Measurements from ENCODE around the gene PSD.

Gene PSD

DNA sequence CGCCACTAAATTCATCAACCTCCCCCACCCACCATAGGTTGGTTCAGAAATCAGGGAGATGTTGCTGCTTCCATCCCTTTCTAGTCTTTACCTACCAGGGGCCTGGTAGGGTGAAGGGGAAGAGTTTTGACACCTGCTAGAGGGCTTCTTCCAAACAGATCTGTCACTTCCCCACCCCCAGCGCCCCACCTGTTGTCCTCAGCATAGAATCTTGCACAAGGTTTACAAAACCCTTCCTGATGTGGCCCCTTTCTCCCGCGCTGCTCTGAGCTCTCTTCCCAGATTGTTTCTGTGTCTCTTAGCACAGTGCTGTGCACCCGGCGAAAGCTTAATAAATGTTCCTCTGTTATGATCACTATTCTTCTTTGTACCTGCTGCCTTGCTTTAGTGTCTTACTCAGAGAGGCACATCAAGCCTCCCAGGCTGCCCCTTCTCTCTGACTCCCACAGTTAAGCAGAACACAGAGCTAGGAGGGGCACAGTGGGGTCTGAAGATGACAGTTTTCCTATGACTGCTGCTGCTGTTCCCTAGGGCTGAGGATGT, 44.0 kb upstream of the PSD start:
- ATAC-seq (ENCODE audit: low read depth) (no peak), DNase-seq (ENCODE audit: low spot score) (no peak)
- TF ChIP-seq, protein P1, sequence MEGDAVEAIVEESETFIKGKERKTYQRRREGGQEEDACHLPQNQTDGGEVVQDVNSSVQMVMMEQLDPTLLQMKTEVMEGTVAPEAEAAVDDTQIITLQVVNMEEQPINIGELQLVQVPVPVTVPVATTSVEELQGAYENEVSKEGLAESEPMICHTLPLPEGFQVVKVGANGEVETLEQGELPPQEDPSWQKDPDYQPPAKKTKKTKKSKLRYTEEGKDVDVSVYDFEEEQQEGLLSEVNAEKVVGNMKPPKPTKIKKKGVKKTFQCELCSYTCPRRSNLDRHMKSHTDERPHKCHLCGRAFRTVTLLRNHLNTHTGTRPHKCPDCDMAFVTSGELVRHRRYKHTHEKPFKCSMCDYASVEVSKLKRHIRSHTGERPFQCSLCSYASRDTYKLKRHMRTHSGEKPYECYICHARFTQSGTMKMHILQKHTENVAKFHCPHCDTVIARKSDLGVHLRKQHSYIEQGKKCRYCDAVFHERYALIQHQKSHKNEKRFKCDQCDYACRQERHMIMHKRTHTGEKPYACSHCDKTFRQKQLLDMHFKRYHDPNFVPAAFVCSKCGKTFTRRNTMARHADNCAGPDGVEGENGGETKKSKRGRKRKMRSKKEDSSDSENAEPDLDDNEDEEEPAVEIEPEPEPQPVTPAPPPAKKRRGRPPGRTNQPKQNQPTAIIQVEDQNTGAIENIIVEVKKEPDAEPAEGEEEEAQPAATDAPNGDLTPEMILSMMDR (IDR thresholded peaks at IDR 0.05; ENCODE audit: poor library complexity, severe bottlenecking) = no peak
- no peaks in the 10 kb centered on the region for H3K27me3 ChIP-seq (ENCODE audit: insufficient read depth, poor library complexity, severe bottlenecking)
- H3K9me3 ChIP-seq (ENCODE audit: severe bottlenecking) = no peaks in the 10 kb centered on the region
- H3K4me3 ChIP-seq (ENCODE audit: severe bottlenecking) = no peak overlapping the region
- H3K27ac ChIP-seq (ENCODE audit: poor library complexity, severe bottlenecking) = no peak overlapping the region
- peaks cover 3% of the 10 kb centered on the region for H3K4me1 ChIP-seq (ENCODE audit: insufficient read depth, poor library complexity, severe bottlenecking)
- H3K36me3 ChIP-seq (ENCODE audit: low read depth) = no peaks in the 10 kb centered on the region

DNA sequence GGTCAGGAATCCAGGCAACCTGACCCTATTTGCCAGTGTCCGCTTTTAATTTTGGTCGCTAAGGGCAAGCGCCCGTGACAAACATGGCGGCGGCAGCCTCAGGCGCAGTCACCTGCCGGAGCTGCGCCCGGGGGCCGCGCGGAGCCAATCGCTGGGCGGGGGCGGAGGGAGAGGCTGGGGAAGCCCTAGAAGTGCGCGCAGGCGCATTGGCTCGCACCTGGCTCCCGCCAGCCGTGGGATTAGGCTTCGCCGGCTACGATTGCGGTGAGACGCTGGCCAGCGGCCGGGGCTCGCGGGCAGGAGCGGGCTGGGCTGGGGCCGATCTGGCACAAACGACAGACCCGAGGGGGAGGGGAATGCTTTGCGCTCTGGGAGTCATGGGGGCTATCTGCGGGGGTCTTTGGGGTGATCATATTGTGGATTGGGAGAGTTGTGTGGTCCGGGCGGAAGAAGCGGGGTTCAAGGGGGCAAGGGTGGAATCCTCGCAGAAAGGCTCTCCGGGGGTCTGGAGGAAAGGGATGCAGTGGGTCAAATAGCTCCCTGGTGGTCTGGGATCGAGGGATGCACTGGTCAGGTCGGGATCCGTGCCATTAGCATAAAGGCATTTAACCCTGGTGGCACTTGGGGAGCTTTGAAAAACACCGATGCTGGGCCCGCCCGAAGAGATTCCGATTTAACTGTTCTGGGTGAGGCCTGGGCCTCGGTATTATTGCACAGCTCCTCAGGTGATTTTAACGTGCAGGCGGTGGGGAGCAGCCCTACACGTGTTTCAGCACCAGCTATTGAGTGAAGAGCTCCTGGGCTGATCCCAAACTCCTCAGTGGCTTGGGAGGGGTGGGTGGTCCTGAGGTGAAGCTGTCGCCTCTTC, 42.8 kb upstream of the PSD start:
- peak; percentile 94 for ATAC-seq (ENCODE audit: low read depth)
- Histone ChIP-seq H3K4me3 (ENCODE audit: severe bottlenecking) (peak overlapping the region; percentile 39), H3K27ac (ENCODE audit: poor library complexity, severe bottlenecking) (no peak overlapping the region)

DNA sequence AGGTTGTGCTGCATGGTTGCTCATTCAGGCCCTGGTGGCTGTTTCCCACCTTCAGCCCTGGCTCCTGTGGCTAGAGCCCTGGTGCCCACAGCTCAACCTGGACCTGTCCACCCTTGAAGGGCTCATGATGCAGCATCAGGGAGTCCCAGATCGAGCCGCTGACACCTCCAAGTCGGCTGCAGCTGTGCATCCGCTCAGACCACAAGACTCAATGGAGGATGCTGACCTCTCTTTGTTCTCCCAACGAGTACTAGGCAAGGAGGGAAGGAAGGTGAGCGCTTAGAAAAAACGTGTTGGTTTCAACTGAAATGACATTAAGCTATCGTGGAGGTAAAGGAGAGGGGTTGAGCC, 42.2 kb upstream of the PSD start:
- TF ChIP-seq, protein P1 (IDR thresholded peaks at IDR 0.05; ENCODE audit: poor library complexity, severe bottlenecking) = no peak
- H3K27ac ChIP-seq (ENCODE audit: poor library complexity, severe bottlenecking) = no peak overlapping the region
- H3K4me1 ChIP-seq (ENCODE audit: insufficient read depth, poor library complexity, severe bottlenecking) = peaks cover 8% of the 10 kb centered on the region
- ATAC-seq (ENCODE audit: low read depth) (peak; percentile 9; the same call in 2 of the 3 replicates), DNase-seq (ENCODE audit: low spot score) (no peak)
- no peaks in the 10 kb centered on the region for H3K27me3 ChIP-seq (ENCODE audit: insufficient read depth, poor library complexity, severe bottlenecking)
- H3K9me3 ChIP-seq (ENCODE audit: severe bottlenecking) = no peaks in the 10 kb centered on the region
- H3K4me3 ChIP-seq (ENCODE audit: severe bottlenecking) = peak overlapping the region; percentile 39
- H3K36me3 ChIP-seq (ENCODE audit: low read depth) = peaks cover under 1% of the 10 kb centered on the region; the same call in 1 of the 2 replicates

More for the DNA sequence above, 42.8 kb upstream of the PSD start:
- H3K4me1 ChIP-seq (ENCODE audit: insufficient read depth, poor library complexity, severe bottlenecking) = peaks cover 4% of the 10 kb centered on the region
- TF ChIP-seq, protein P1 (IDR thresholded peaks at IDR 0.05; ENCODE audit: poor library complexity, severe bottlenecking) = no peak
- H3K9me3 ChIP-seq (ENCODE audit: severe bottlenecking) = no peaks in the 10 kb centered on the region
- no peaks in the 10 kb centered on the region for H3K27me3 ChIP-seq (ENCODE audit: insufficient read depth, poor library complexity, severe bottlenecking)
- DNase-seq (ENCODE audit: low spot score) = peak; percentile 92
- H3K36me3 ChIP-seq (ENCODE audit: low read depth) = no peaks in the 10 kb centered on the region

DNA sequence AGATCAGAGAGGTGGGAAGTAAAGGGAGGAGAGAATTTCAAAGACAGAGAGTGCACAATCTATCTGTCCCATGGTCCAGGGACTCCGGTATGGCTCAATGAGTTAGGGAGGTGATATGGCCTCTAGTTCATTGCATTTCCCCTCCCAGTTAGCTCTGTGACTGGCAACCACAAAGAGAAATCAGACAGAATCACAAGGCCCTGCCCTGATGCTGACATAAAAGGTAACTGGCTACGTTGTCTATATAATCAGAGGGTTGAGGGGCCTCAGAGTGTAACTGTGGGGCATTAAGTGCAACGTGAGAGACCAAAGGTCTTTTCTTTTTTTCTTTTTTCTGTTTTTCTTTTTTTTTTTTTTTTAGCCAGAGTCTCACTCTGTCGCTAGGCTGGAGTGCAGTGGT, 40.1 kb upstream of the PSD start:
- Histone ChIP-seq H3K4me3 (ENCODE audit: severe bottlenecking) (no peak overlapping the region), H3K4me1 (ENCODE audit: insufficient read depth, poor library complexity, severe bottlenecking) (peaks cover 11% of the 10 kb centered on the region), H3K27me3 (ENCODE audit: insufficient read depth, poor library complexity, severe bottlenecking) (no peaks in the 10 kb centered on the region), H3K9me3 (ENCODE audit: severe bottlenecking) (no peaks in the 10 kb centered on the region), H3K27ac (ENCODE audit: poor library complexity, severe bottlenecking) (no peak overlapping the region), H3K36me3 (ENCODE audit: low read depth) (peaks cover 8% of the 10 kb centered on the region)
- DNase-seq (ENCODE audit: low spot score) (no peak), ATAC-seq (ENCODE audit: low read depth) (no peak)
- TF ChIP-seq, protein P1 (IDR thresholded peaks at IDR 0.05; ENCODE audit: poor library complexity, severe bottlenecking) = no peak

All from RWPE2 (cell line).